DOHH2 (cell line): Measurements from ENCODE around the gene KCNMA1.

Experiments
- H3F3A ChIP-seq: fragments of 200-600 bp; sonication (generic), shearing (Covaris generic); 2 replicates; pipeline ENCODE4 v1.6.0; 2016; ENCODE audit warnings: antibody characterized with exemption, mild to moderate bottlenecking; ENCODE audit not compliant: control insufficient read depth, insufficient read depth
- H3K27ac ChIP-seq: fragments of 200-600 bp; sonication (generic); 2 replicates; pipeline ENCODE4 v1.5.1; 2014; ENCODE audit warnings: low read depth, mild to moderate bottlenecking, low read length, moderate library complexity
- H3K27me3 ChIP-seq: fragments of 200-600 bp; sonication (generic); 2 replicates; pipeline ENCODE4 v1.6.1; 2014; ENCODE audit warnings: mild to moderate bottlenecking, low read length, mixed read lengths; ENCODE audit not compliant: control insufficient read depth
- H3K36me3 ChIP-seq: fragments of 200-600 bp; sonication (generic); 2 replicates; pipeline ENCODE4 v1.6.1; 2014; ENCODE audit warnings: mild to moderate bottlenecking, low read length, moderate library complexity, mixed read lengths; ENCODE audit not compliant: control insufficient read depth
- H3K4me1 ChIP-seq: fragments of 200-600 bp; sonication (generic); 2 replicates; pipeline ENCODE4 v1.6.1; 2014; ENCODE audit warnings: mild to moderate bottlenecking, low read length, mixed read lengths; ENCODE audit not compliant: control insufficient read depth
- H3K4me2 ChIP-seq: fragments of 200-600 bp; sonication (generic); 2 replicates; pipeline ENCODE4 v1.6.0; 2014; ENCODE audit warnings: mild to moderate bottlenecking, low read length, moderate library complexity
- H3K4me3 ChIP-seq: fragments of 200-600 bp; sonication (generic); 2 replicates; pipeline ENCODE4 v1.5.1; 2014; ENCODE audit warnings: mild to moderate bottlenecking, low read length, mixed read lengths
- H3K79me2 ChIP-seq: fragments of 200-600 bp; sonication (generic); 2 replicates; pipeline ENCODE4 v1.6.1; 2014; ENCODE audit warnings: mild to moderate bottlenecking, low read length, mixed read lengths; ENCODE audit not compliant: control insufficient read depth
- H3K9me2 ChIP-seq: fragments of 200-600 bp; sonication (generic); replicated peaks from 2 replicates; pipeline ENCODE4 v1.6.1; 2014; ENCODE audit warnings: mild to moderate bottlenecking, low read length, mixed read lengths; ENCODE audit not compliant: control insufficient read depth
- H3K9me3 ChIP-seq: fragments of 200-600 bp; sonication (generic); 2 replicates; pipeline ENCODE4 v1.6.1; 2014; ENCODE audit warnings: antibody characterized with exemption, low read length, mixed read lengths; ENCODE audit not compliant: control insufficient read depth, insufficient read depth
- H4K20me1 ChIP-seq: fragments of 200-600 bp; sonication (generic); 2 replicates; pipeline ENCODE4 v1.6.0; 2014; ENCODE audit warnings: low read depth, mild to moderate bottlenecking, antibody characterized with exemption, low read length, moderate library complexity; ENCODE audit not compliant: control insufficient read depth, insufficient read depth
- CTCF ChIP-seq: fragments of 200-600 bp; sonication (generic); IDR thresholded peaks from one replicate; pipeline ENCODE4 v1.5.1; 2014; ENCODE audit warnings: antibody characterized with exemption, mild to moderate bottlenecking, low read depth, low read length; ENCODE audit not compliant: poor library complexity, severe bottlenecking
- EZH2phosphoT487 ChIP-seq: fragments of 200-600 bp; sonication (generic); IDR thresholded peaks from 2 replicates; pipeline ENCODE4 v1.6.1; 2017; ENCODE audit warnings: borderline replicate concordance, mild to moderate bottlenecking, antibody characterized with exemption, low read length, moderate library complexity, mixed read lengths

Gene KCNMA1

GRCh38 chr10:77005871-77006270 is 631.7 kb downstream of the KCNMA1 start:
- H3K79me2 ChIP-seq: no peaks in the 10 kb centered on the region
- no peak overlapping the region for H3K27ac ChIP-seq
- no peak overlapping the region for H3K4me3 ChIP-seq
- no peaks in the 10 kb centered on the region for H3K36me3 ChIP-seq
- no peaks in the 10 kb centered on the region for H3K9me3 ChIP-seq
- H3K9me2 ChIP-seq: no peaks in the 10 kb centered on the region
- no peak overlapping the region for H3K4me2 ChIP-seq
- no peaks in the 10 kb centered on the region for H3F3A ChIP-seq
- no peak for TF ChIP-seq EZH2phosphoT487
- no peak for TF ChIP-seq CTCF
- no peaks in the 10 kb centered on the region for H3K4me1 ChIP-seq
- H4K20me1 ChIP-seq: no peaks in the 10 kb centered on the region
- no peaks in the 10 kb centered on the region for H3K27me3 ChIP-seq

- no peaks in the 10 kb centered on the region for H3K9me2 ChIP-seq
- H3F3A ChIP-seq: no peaks in the 10 kb centered on the region
- H3K4me3 ChIP-seq: no peak overlapping the region
- no peaks in the 10 kb centered on the region for H3K36me3 ChIP-seq
- no peak for TF ChIP-seq EZH2phosphoT487
- peak; percentile 87 for TF ChIP-seq CTCF
- H3K4me2 ChIP-seq: no peak overlapping the region
- no peaks in the 10 kb centered on the region for H3K9me3 ChIP-seq
- H3K27me3 ChIP-seq: no peaks in the 10 kb centered on the region
- no peaks in the 10 kb centered on the region for H4K20me1 ChIP-seq
- no peak overlapping the region for H3K27ac ChIP-seq
- no peaks in the 10 kb centered on the region for H3K4me1 ChIP-seq
- H3K79me2 ChIP-seq: no peaks in the 10 kb centered on the region
These were observed 632.6 kb downstream of the KCNMA1 start for GRCh38 chr10:77004917-77005564.

- Histone ChIP-seq H3K36me3 (no peaks in the 10 kb centered on the region), H3K27me3 (no peaks in the 10 kb centered on the region), H3K9me3 (no peaks in the 10 kb centered on the region), H4K20me1 (no peaks in the 10 kb centered on the region), H3K4me1 (no peaks in the 10 kb centered on the region), H3K4me3 (no peak overlapping the region), H3K79me2 (no peaks in the 10 kb centered on the region), H3K9me2 (no peaks in the 10 kb centered on the region), H3F3A (no peaks in the 10 kb centered on the region), H3K4me2 (no peak overlapping the region), H3K27ac (no peak overlapping the region)
- TF ChIP-seq EZH2phosphoT487: no peak
- TF ChIP-seq CTCF: no peak
These were observed 634.7 kb downstream of the KCNMA1 start for GRCh38 chr10:77002872-77003271.
